Chondrocyte (in vitro differentiated cells): ENCODE results near the gene PEX10. TPM values are rescaled to one million over a fixed set of nuclear protein-coding genes. Genes with fewer than 3 reads are reported as not detected.

Source experiments
- DNase-seq: peaks from one replicate; pipeline ENCODE4 v3.0.0; 2021; ENCODE audit warnings: mixed read lengths, low spot score
- H3K27ac Mint-ChIP-seq: one replicate; pipeline ENCODE4 v1.8.0; 2021; ENCODE audit warnings: mild to moderate bottlenecking, moderate library complexity, mixed read lengths; ENCODE audit not compliant: unreplicated experiment
- H3K27me3 Mint-ChIP-seq: 2 replicates; pipeline ENCODE4 v1.8.0; 2021; ENCODE audit warnings: low read depth, mixed read lengths
- H3K36me3 Mint-ChIP-seq: 2 replicates; pipeline ENCODE4 v1.8.0; 2021; ENCODE audit warnings: low read depth, mixed read lengths
- H3K4me1 Mint-ChIP-seq: 2 replicates; pipeline ENCODE4 v1.8.0; 2021; ENCODE audit warnings: low read depth, mild to moderate bottlenecking, mixed read lengths
- H3K4me3 Mint-ChIP-seq: one replicate; pipeline ENCODE4 v1.8.0; 2021; ENCODE audit warnings: mild to moderate bottlenecking, moderate library complexity, mixed read lengths; ENCODE audit not compliant: unreplicated experiment
- H3K9me3 Mint-ChIP-seq: 2 replicates; pipeline ENCODE4 v1.8.0; 2021; ENCODE audit warnings: low read depth, mixed read lengths
- total RNA-seq: library from RNA; stranded (reverse); gene quantifications from 3 replicates; pipeline ENCODE4 v1.2.1, GENCODE V29; 2021
- TF ChIP-seq, protein P1 (sequence below): fragments of 200-600 bp; sonication (generic); IDR thresholded peaks from 2 replicates; pipeline ENCODE4 v1.5.0; 2021; ENCODE audit warnings: antibody characterized with exemption, mild to moderate bottlenecking, moderate library complexity

PEX10 gene
- total RNA-seq, 1 donor from 2014 or later = 23.4 TPM

DNA sequence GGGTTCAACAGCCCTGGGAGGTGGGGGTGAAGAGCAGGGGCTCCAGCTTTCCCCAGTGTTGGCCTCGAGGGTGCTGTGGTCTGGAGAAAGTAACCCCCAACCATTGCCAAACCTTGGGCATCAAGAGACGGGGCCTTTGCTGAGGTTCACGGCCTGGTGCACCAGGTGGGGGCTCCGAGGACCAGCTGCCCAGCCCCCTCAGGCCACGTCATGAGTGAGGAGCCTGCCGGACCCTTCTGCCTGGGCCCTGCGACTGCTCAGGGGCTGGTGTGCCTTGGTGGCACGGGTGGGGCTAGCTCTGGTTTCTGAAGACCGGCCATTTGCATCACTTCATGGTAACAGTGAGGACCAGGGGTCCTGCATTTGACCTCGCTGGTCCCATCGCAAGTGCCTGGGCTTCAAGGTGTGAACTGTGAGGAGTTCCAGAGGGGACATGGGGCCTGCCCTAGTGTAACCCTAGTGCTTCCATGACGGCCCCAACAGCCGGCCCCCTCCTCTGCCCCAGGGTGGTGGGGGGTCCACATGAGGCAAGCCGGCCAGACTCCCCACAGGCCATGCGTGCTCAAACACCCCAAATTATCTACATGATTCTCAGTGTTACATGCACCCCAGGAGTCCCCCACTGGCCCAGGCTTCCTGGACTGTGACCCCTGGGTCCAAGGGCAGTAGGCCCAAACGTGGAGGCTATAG is 34.5 kb downstream of the PEX10 start:
- Mint-ChIP-seq H3K4me1 (peaks cover 4% of the 10 kb centered on the region), H3K9me3 (no peaks in the 10 kb centered on the region), H3K4me3 (no peak overlapping the region), H3K27me3 (no peaks in the 10 kb centered on the region), H3K27ac (no peak overlapping the region), H3K36me3 (no peaks in the 10 kb centered on the region)
- TF ChIP-seq, protein P1, sequence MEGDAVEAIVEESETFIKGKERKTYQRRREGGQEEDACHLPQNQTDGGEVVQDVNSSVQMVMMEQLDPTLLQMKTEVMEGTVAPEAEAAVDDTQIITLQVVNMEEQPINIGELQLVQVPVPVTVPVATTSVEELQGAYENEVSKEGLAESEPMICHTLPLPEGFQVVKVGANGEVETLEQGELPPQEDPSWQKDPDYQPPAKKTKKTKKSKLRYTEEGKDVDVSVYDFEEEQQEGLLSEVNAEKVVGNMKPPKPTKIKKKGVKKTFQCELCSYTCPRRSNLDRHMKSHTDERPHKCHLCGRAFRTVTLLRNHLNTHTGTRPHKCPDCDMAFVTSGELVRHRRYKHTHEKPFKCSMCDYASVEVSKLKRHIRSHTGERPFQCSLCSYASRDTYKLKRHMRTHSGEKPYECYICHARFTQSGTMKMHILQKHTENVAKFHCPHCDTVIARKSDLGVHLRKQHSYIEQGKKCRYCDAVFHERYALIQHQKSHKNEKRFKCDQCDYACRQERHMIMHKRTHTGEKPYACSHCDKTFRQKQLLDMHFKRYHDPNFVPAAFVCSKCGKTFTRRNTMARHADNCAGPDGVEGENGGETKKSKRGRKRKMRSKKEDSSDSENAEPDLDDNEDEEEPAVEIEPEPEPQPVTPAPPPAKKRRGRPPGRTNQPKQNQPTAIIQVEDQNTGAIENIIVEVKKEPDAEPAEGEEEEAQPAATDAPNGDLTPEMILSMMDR = no peak
- peak; percentile 82 for DNase-seq

DNA sequence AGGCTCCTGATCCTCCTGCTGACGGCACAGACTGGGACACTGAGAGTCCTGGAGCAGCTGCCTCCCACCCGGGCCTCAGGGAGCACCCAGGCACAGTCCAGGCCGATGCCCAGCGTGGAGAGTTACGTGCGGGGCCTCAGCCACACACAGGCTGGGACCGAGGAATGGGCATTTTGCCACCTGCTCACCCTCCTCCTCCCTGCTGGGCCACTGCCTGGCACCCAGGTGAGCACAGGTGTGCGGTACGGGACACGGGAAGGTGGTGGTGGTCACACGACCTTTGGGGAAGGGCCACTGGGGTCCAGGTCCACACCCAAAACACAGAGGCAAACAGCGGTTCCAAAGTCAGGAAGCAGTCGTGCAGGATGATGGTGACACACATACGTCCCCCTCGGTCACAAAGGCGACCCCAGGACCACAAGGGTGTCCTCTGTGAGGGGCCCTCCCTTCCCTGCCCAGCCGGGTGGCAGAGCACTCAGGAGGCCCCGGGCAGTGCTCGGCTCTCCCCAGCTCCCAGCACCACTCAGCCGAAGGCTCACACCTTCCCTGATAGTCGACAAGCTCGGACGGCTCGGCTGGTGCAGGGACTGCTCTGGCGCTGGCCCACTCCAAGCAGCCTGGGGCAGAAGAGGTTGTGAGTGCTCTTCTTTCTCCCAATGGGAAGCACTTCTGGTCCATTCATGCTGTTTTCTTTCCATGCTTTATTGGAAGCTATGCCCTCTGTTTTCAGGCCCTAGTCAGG is 35.3 kb downstream of the PEX10 start:
- H3K36me3 Mint-ChIP-seq = no peaks in the 10 kb centered on the region

DNA sequence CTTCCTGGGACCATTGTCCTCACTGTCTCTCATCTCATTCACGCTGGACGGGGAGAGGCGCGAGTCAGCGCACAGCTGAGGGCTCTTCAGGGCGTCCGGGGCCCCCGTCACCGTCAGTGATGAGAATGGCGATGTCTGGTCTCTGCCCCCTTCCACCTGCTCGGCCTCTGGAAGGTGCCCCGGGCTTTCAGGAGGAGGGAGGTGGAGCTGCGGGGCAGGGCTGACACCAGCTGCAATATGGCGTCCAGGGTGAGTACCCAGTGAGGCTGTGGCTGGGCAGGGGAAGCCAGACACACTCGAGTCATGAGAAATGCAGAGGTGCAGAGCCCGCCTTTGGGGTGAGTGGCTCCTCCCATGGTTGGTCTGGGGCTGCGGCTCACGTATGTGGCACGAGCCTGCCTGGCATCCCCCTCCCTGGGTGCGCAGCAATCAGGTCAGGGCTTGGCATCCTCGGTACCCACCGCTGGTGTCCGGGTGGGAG is 36.1 kb downstream of the PEX10 start:
- TF ChIP-seq, protein P1 = no peak
- DNase-seq = peak; percentile 88
- H3K4me1 Mint-ChIP-seq = peaks cover 11% of the 10 kb centered on the region
- H3K9me3 Mint-ChIP-seq = no peaks in the 10 kb centered on the region
- H3K27me3 Mint-ChIP-seq = no peaks in the 10 kb centered on the region
- H3K27ac Mint-ChIP-seq = no peak overlapping the region
- H3K4me3 Mint-ChIP-seq = no peak overlapping the region
- no peaks in the 10 kb centered on the region for H3K36me3 Mint-ChIP-seq

More for the DNA sequence above, 35.3 kb downstream of the PEX10 start:
- no peak overlapping the region for H3K27ac Mint-ChIP-seq
- H3K4me1 Mint-ChIP-seq = peaks cover 11% of the 10 kb centered on the region
- peak; percentile 79 for DNase-seq
- TF ChIP-seq, protein P1 = no peak
- H3K4me3 Mint-ChIP-seq = no peak overlapping the region
- no peaks in the 10 kb centered on the region for H3K9me3 Mint-ChIP-seq
- H3K27me3 Mint-ChIP-seq = no peaks in the 10 kb centered on the region

DNA sequence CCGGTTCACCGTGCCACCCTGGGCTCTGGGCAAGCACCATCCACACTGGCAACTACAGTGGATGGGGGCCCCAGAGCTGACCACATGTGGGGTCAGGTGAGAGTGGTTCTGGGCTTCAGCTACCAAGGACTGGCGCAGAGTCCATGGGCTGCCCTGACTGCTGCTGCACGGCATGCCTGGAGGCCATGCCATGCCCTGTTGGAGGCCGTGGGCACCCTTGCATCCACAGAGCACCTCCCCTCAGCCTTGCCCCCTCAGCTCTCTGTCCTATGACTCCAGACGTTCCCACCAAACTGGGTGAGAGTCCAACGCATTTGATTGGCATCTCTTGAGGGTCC is 36.5 kb downstream of the PEX10 start:
- no peaks in the 10 kb centered on the region for H3K36me3 Mint-ChIP-seq

More for the DNA sequence above, 36.5 kb downstream of the PEX10 start:
- Mint-ChIP-seq H3K27me3 (no peaks in the 10 kb centered on the region), H3K4me3 (no peak overlapping the region), H3K27ac (no peak overlapping the region), H3K4me1 (peaks cover 11% of the 10 kb centered on the region), H3K9me3 (no peaks in the 10 kb centered on the region)
- TF ChIP-seq, protein P1 = no peak
- DNase-seq = peak; percentile 80
